GM10266 (cell line): ENCODE measurements around the gene NECAB2.

ENCODE experiments used
- DNase-seq: peaks from one replicate; pipeline ENCODE4 v3.0.0; 2012; ENCODE audit errors: extremely low spot score
- CTCF ChIP-seq: IDR thresholded peaks from 2 replicates; pipeline ENCODE4 v1.5.1; 2012; ENCODE audit warnings: mild to moderate bottlenecking, low read depth; ENCODE audit not compliant: control insufficient read depth, insufficient read depth; ENCODE audit errors: missing control alignments

Gene NECAB2

GRCh38 chr16:84032458-84033178, 64.6 kb downstream of the NECAB2 start:
- no peak for TF ChIP-seq CTCF
- DNase-seq = no peak

- no peak for TF ChIP-seq CTCF
- DNase-seq = no peak
Measured at GRCh38 chr16:84033251-84034195, 65.5 kb downstream of the NECAB2 start.

GRCh38 chr16:84034516-84034915, 66.5 kb downstream of the NECAB2 start:
- no peak for TF ChIP-seq CTCF
- DNase-seq = no peak

- TF ChIP-seq CTCF = no peak
- no peak for DNase-seq
Measured at GRCh38 chr16:84036131-84036530, 68.1 kb downstream of the NECAB2 start.

GRCh38 chr16:84036982-84037425, 69.0 kb downstream of the NECAB2 start:
- TF ChIP-seq CTCF = no peak
- no peak for DNase-seq

- DNase-seq = no peak
- no peak for TF ChIP-seq CTCF
Measured at GRCh38 chr16:84038469-84038868, 70.4 kb downstream of the NECAB2 start.
